PC-9 (cell line): ENCODE results near the gene ZMYND11.

ENCODE experiments used
- CTCF ChIP-seq: fragments of 200-600 bp; sonication (generic); conservative IDR thresholded peaks from 2 replicates; pipeline ENCODE4 v1.6.1; 2017; ENCODE audit warnings: mixed run types, antibody characterized with exemption, mild to moderate bottlenecking, moderate library complexity
- EZH2 ChIP-seq: fragments of 200-600 bp; sonication (generic); IDR thresholded peaks from 2 replicates; pipeline ENCODE4 v1.8.0; 2017; ENCODE audit warnings: antibody characterized with exemption, low read depth

- no peak for TF ChIP-seq EZH2
- TF ChIP-seq CTCF: no peak
Measured at GRCh38 chr10:134247-135131, 766 bp upstream of the ZMYND11 start.
